K562 (cell line): Measurements from ENCODE around the gene CARD11. TPM values are rescaled to one million over a fixed set of nuclear protein-coding genes. Genes with fewer than 3 reads are reported as not detected.

ENCODE experiments used
- CREM ChIP-seq: IDR thresholded peaks from 2 replicates; pipeline ENCODE4 v1.6.1; 2014; ENCODE audit warnings: antibody characterized with exemption, low read depth
- GABPA ChIP-seq: fragments of 200-800 bp; sonication (Bioruptor generic); conservative IDR thresholded peaks from 2 replicates; pipeline ENCODE4 v1.6.1; 2016; ENCODE audit warnings: low read depth, missing genetic modification characterization, missing compliant biosample characterization
- MTA1 ChIP-seq: fragments of 450-650 bp; IDR thresholded peaks from 2 replicates; pipeline ENCODE4 v1.6.1; 2017; ENCODE audit warnings: borderline replicate concordance
- NUFIP1 ChIP-seq: fragments of 450-650 bp; IDR thresholded peaks from 2 replicates; pipeline ENCODE4 v1.6.1; 2018; ENCODE audit not compliant: partially characterized antibody
- OTX1 ChIP-seq: fragments of 450-650 bp; formaldehyde crosslinking; IDR thresholded peaks from 2 replicates; pipeline ENCODE4 v1.4.0; 2022; ENCODE audit warnings: mild to moderate bottlenecking
- PPARD ChIP-seq: fragments of 250-450 bp; sonication (Bioruptor Pico); IDR thresholded peaks from 2 replicates; pipeline ENCODE4 v1.8.0; 2022; ENCODE audit warnings: inconsistent platforms, mild to moderate bottlenecking, moderate library complexity
- RBM14 ChIP-seq: fragments of 200-400 bp; formaldehyde crosslinking; IDR thresholded peaks from 2 replicates; pipeline ENCODE4 v1.6.1; 2018; ENCODE audit warnings: low read depth, mild to moderate bottlenecking, low read length, moderate library complexity, borderline replicate concordance; ENCODE audit not compliant: insufficient read depth
- RBM39 ChIP-seq: fragments of 200-400 bp; formaldehyde crosslinking; optimal IDR thresholded peaks from 2 replicates; pipeline ENCODE3; 2018; ENCODE audit warnings: low read depth, low read length
- SPI1 ChIP-seq: IDR thresholded peaks from 2 replicates; pipeline ENCODE4 v1.6.1; 2011; ENCODE audit warnings: low read depth, low read length, control low read depth, borderline replicate concordance
- SRF ChIP-seq, 2 experiments: fragments of 250-450, 450-650 bp in 1 of 2; sonication (Bioruptor Pico) in 1 of 2; sonication (generic) in 1 of 2; formaldehyde crosslinking; IDR thresholded peaks; 2 replicates each; pipeline versions ENCODE4 v1.5.0 to v1.5.1; 2020 to 2022; ENCODE audit warnings: mild to moderate bottlenecking in 1 of 2, missing genetic modification reagents in 1 of 2
- ZC3H4 ChIP-seq: sonication (generic); formaldehyde crosslinking; IDR thresholded peaks from 2 replicates; pipeline ENCODE4 v1.9.0; 2021; ENCODE audit warnings: missing genetic modification reagents, borderline replicate concordance
- ZFPM2 ChIP-seq: fragments of 250-450 bp; sonication (Bioruptor Pico); IDR thresholded peaks from 2 replicates; pipeline ENCODE4 v1.5.1; 2022; ENCODE audit warnings: mild to moderate bottlenecking
- ZNF445 ChIP-seq: fragments of 250-450 bp; sonication (Bioruptor Pico); IDR thresholded peaks from 2 replicates; pipeline ENCODE4 v1.4.0; 2020; ENCODE audit warnings: low read depth, mild to moderate bottlenecking, moderate library complexity
- polyA plus RNA-seq, 8 experiments: library from polyadenylated mRNA; depleted of rRNA in 4 of 8; stranded (reverse) in 5 of 8; unstranded in 3 of 8; fragments of >200 nt; fragmentation: Nextera tagmentation in 2 of 8; fragmentation: Illumina TruSeq in 1 of 8; extraction: Ambion mirVana in 2 of 8; extraction: Trizol in 1 of 8; gene quantifications; 2 replicates each; pipeline versions ENCODE4 v1.2.1 to v1.2.3, GENCODE V29; 2011 to 2014; ENCODE audit warnings: inconsistent platforms in 1 of 8, missing spikeins in 1 of 8
- total RNA-seq, 7 experiments: library from RNA; depleted of rRNA in 6 of 7; stranded (reverse); fragments of >200 nt in 6 of 7; fragmentation: Illumina TruSeq in 2 of 7; extraction: Trizol in 2 of 7; gene quantifications; 2 replicates each; pipeline versions ENCODE4 v1.2.1 to v1.2.3, GENCODE V29; 2011 to 2021; ENCODE audit warnings: low replicate concordance in 1 of 7
- TF ChIP-seq, protein P1 (sequence below): fragments of 450-650 bp; IDR thresholded peaks from 2 replicates; pipeline ENCODE4 v1.6.1; 2017; ENCODE audit warnings: antibody characterized with exemption, mild to moderate bottlenecking
- TF ChIP-seq, protein P2 (sequence below), 2 experiments: fragments of 200-800 bp in 1 of 2; sonication (Bioruptor generic) in 1 of 2; sonication (generic) in 1 of 2; formaldehyde crosslinking in 1 of 2; IDR thresholded peaks in 1 of 2; conservative IDR thresholded peaks in 1 of 2; 2 replicates each; pipeline versions ENCODE4 v1.5.0 to v1.6.1; 2016 to 2020; ENCODE audit warnings: missing compliant biosample characterization in 1 of 2, missing genetic modification characterization in 1 of 2, missing genetic modification reagents in 1 of 2
- TF ChIP-seq, protein P3 (sequence below): fragments of 450-650 bp; formaldehyde crosslinking; IDR thresholded peaks from 2 replicates; pipeline ENCODE4 v1.4.0; 2020; ENCODE audit warnings: mild to moderate bottlenecking, moderate library complexity

Gene CARD11
- total and polyA plus RNA-seq, 9 of the 15 experiments (the other 6 are each of a cell fraction or from before 2014, with no cell fraction given), result 0.07 to 12.8 (median 5.7) TPM

DNA sequence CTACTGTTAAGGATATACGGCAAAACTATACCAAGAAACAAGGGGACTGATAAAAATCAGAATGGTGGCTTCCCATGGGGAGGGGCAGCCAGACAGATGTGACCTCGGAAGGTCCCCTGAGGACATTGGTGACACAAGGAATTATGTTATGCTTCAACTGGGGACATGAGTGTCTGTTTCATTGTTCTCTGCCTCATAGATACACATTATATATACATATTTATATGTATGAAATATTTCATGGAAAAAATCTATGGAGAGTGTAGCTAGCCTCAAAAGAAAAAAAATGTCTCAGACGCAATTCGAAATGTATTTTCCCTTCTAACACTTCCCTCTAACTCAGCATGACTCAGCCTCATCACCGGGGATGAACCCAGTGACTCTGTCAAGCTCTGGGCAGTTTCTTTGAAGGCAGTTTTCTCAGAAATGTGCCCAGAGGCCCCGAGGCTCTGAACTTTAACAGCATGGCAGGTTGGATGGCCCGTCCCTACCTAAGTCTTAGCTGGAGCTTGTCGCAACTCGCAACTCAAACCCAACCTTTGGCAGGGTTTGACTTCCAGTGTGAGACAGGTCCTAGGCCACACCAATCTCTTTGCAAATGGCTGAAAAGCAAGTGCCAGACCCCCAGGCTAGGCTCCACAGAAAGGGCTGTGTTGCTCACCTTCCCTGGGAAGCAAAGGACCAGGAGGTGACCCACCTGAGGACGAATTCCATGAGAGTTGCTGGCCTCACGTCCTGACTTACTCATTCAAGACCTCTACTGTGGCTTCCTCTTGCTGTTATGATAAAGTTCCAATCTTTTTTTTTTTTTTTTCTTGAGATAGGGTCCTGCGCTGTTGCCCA lies 86.9 kb downstream of the CARD11 start (continued):
- TF ChIP-seq, protein P1, sequence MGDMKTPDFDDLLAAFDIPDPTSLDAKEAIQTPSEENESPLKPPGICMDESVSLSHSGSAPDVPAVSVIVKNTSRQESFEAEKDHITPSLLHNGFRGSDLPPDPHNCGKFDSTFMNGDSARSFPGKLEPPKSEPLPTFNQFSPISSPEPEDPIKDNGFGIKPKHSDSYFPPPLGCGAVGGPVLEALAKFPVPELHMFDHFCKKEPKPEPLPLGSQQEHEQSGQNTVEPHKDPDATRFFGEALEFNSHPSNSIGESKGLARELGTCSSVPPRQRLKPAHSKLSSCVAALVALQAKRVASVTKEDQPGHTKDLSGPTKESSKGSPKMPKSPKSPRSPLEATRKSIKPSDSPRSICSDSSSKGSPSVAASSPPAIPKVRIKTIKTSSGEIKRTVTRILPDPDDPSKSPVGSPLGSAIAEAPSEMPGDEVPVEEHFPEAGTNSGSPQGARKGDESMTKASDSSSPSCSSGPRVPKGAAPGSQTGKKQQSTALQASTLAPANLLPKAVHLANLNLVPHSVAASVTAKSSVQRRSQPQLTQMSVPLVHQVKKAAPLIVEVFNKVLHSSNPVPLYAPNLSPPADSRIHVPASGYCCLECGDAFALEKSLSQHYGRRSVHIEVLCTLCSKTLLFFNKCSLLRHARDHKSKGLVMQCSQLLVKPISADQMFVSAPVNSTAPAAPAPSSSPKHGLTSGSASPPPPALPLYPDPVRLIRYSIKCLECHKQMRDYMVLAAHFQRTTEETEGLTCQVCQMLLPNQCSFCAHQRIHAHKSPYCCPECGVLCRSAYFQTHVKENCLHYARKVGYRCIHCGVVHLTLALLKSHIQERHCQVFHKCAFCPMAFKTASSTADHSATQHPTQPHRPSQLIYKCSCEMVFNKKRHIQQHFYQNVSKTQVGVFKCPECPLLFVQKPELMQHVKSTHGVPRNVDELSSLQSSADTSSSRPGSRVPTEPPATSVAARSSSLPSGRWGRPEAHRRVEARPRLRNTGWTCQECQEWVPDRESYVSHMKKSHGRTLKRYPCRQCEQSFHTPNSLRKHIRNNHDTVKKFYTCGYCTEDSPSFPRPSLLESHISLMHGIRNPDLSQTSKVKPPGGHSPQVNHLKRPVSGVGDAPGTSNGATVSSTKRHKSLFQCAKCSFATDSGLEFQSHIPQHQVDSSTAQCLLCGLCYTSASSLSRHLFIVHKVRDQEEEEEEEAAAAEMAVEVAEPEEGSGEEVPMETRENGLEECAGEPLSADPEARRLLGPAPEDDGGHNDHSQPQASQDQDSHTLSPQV, result peak; percentile 100
- TF ChIP-seq ZFPM2 (0 out of 2 replicates have a peak, but pooled peaks have one; percentile 69), ZC3H4 (CRISPR knock-in tag) (no peak), RBM14 (no peak), CREM (0 out of 2 replicates have a peak, but pooled peaks have one; percentile 16), NUFIP1 (no peak), RBM39 (no peak), SRF (CRISPR knock-in tag; IDR thresholded peaks at IDR 0.05) (peak in 1 of 2 experiments; percentile 62; a peak in 2 of 4 replicates), SPI1 (peak; percentile 67; the same call in 1 of the 2 replicates), ZNF445 (CRISPR knock-in tag) (0 out of 2 replicates have a peak, but pooled peaks have one; percentile 13), PPARD (no peak), GABPA (tag) (0 out of 2 replicates have a peak, but pooled peaks have one; percentile 10), OTX1 (peak; percentile 72), MTA1 (no peak)
- TF ChIP-seq, protein P2, sequence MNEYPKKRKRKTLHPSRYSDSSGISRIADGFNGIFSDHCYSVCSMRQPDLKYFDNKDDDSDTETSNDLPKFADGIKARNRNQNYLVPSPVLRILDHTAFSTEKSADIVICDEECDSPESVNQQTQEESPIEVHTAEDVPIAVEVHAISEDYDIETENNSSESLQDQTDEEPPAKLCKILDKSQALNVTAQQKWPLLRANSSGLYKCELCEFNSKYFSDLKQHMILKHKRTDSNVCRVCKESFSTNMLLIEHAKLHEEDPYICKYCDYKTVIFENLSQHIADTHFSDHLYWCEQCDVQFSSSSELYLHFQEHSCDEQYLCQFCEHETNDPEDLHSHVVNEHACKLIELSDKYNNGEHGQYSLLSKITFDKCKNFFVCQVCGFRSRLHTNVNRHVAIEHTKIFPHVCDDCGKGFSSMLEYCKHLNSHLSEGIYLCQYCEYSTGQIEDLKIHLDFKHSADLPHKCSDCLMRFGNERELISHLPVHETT (CRISPR knock-in tag; conservative IDR thresholded peaks at IDR 0.05 in 1 of 2, IDR thresholded peaks at IDR 0.05 in 1 of 2), result peak in 1 of 2 experiments; percentile 93; a peak in 2 of 4 replicates
- TF ChIP-seq, protein P3, sequence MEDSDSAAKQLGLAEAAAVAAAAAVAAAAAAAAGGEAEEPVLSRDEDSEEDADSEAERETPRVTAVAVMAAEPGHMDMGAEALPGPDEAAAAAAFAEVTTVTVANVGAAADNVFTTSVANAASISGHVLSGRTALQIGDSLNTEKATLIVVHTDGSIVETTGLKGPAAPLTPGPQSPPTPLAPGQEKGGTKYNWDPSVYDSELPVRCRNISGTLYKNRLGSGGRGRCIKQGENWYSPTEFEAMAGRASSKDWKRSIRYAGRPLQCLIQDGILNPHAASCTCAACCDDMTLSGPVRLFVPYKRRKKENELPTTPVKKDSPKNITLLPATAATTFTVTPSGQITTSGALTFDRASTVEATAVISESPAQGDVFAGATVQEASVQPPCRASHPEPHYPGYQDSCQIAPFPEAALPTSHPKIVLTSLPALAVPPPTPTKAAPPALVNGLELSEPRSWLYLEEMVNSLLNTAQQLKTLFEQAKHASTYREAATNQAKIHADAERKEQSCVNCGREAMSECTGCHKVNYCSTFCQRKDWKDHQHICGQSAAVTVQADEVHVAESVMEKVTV (CRISPR knock-in tag), result peak; percentile 21; the same call in 1 of the 2 replicates
